Measurements from ENCODE around the gene FMN1.

FMN1 gene

GRCh38 chr15:33108518-33108917 lies 86.0 kb downstream of the FMN1 start:
- Histone ChIP-seq H3K9me3 (ENCODE audit: control insufficient read depth, insufficient read depth, low read length) (no peaks in the 10 kb centered on the region), H3K4me3 (ENCODE audit: low read length) (no peak overlapping the region), H4K20me1 (ENCODE audit: control insufficient read depth, insufficient read depth, low read depth, low read length) (no peaks in the 10 kb centered on the region), H3K9me2 (replicated peaks; ENCODE audit: control insufficient read depth, low read length) (no peaks in the 10 kb centered on the region), H3K27ac (ENCODE audit: low read depth, low read length) (no peak overlapping the region), H3K4me1 (ENCODE audit: control insufficient read depth, low read length) (no peaks in the 10 kb centered on the region), H3F3A (ENCODE audit: control insufficient read depth, insufficient read depth) (no peaks in the 10 kb centered on the region), H3K27me3 (ENCODE audit: control insufficient read depth, low read length) (peaks cover 3% of the 10 kb centered on the region; the same call in 1 of the 2 replicates), H3K36me3 (ENCODE audit: control insufficient read depth, low read length) (no peaks in the 10 kb centered on the region), H3K79me2 (ENCODE audit: control insufficient read depth, low read length) (no peaks in the 10 kb centered on the region), H3K4me2 (ENCODE audit: low read length) (no peak overlapping the region)
- TF ChIP-seq EZH2phosphoT487 (IDR thresholded peaks at IDR 0.05; ENCODE audit: borderline replicate concordance, low read length) = no peak
- TF ChIP-seq, protein P1, sequence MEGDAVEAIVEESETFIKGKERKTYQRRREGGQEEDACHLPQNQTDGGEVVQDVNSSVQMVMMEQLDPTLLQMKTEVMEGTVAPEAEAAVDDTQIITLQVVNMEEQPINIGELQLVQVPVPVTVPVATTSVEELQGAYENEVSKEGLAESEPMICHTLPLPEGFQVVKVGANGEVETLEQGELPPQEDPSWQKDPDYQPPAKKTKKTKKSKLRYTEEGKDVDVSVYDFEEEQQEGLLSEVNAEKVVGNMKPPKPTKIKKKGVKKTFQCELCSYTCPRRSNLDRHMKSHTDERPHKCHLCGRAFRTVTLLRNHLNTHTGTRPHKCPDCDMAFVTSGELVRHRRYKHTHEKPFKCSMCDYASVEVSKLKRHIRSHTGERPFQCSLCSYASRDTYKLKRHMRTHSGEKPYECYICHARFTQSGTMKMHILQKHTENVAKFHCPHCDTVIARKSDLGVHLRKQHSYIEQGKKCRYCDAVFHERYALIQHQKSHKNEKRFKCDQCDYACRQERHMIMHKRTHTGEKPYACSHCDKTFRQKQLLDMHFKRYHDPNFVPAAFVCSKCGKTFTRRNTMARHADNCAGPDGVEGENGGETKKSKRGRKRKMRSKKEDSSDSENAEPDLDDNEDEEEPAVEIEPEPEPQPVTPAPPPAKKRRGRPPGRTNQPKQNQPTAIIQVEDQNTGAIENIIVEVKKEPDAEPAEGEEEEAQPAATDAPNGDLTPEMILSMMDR (IDR thresholded peaks at IDR 0.05; ENCODE audit: low read depth, low read length, poor library complexity, severe bottlenecking) = no peak

GRCh38 chr15:33107950-33108349 lies 86.6 kb downstream of the FMN1 start:
- H3F3A ChIP-seq (ENCODE audit: control insufficient read depth, insufficient read depth) = no peaks in the 10 kb centered on the region
- H3K27ac ChIP-seq (ENCODE audit: low read depth, low read length) = no peak overlapping the region
- no peaks in the 10 kb centered on the region for H3K9me2 ChIP-seq (replicated peaks; ENCODE audit: control insufficient read depth, low read length)
- H3K36me3 ChIP-seq (ENCODE audit: control insufficient read depth, low read length) = no peaks in the 10 kb centered on the region
- H3K79me2 ChIP-seq (ENCODE audit: control insufficient read depth, low read length) = no peaks in the 10 kb centered on the region
- peaks cover 5% of the 10 kb centered on the region; the same call in 1 of the 2 replicates for H3K27me3 ChIP-seq (ENCODE audit: control insufficient read depth, low read length)
- H3K4me1 ChIP-seq (ENCODE audit: control insufficient read depth, low read length) = no peaks in the 10 kb centered on the region
- no peak overlapping the region for H3K4me2 ChIP-seq (ENCODE audit: low read length)
- no peak overlapping the region for H3K4me3 ChIP-seq (ENCODE audit: low read length)
- H4K20me1 ChIP-seq (ENCODE audit: control insufficient read depth, insufficient read depth, low read depth, low read length) = no peaks in the 10 kb centered on the region
- H3K9me3 ChIP-seq (ENCODE audit: control insufficient read depth, insufficient read depth, low read length) = no peaks in the 10 kb centered on the region
- TF ChIP-seq EZH2phosphoT487 (IDR thresholded peaks at IDR 0.05; ENCODE audit: borderline replicate concordance, low read length) = no peak
- TF ChIP-seq, protein P1 (IDR thresholded peaks at IDR 0.05; ENCODE audit: low read depth, low read length, poor library complexity, severe bottlenecking) = no peak

DNA sequence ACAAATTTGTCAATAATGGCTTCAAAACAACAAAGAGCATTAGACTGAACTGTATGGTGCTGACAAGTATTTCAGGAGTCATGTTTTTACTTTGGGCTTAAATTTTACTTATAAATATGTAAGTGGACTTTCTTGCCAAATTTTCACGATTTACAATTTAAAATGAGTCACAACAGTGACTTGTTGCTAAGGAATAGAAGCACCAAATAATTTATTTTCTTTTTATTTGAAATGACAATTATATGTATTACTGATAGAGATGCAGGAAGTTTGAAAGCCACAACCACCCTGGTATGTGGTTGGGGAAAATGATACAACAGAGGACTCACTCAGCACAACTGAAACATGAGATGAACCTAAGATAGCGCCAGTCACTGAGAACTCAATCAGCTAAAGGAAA lies 90.3 kb downstream of the FMN1 start:
- H3K4me2 ChIP-seq (ENCODE audit: low read length) = no peak overlapping the region

More for the DNA sequence above, 90.3 kb downstream of the FMN1 start:
- Histone ChIP-seq H3K4me1 (ENCODE audit: control insufficient read depth, low read length) (no peaks in the 10 kb centered on the region), H3K27me3 (ENCODE audit: control insufficient read depth, low read length) (peaks cover 5% of the 10 kb centered on the region; the same call in 1 of the 2 replicates), H3K27ac (ENCODE audit: low read depth, low read length) (no peak overlapping the region), H4K20me1 (ENCODE audit: control insufficient read depth, insufficient read depth, low read depth, low read length) (no peaks in the 10 kb centered on the region), H3F3A (ENCODE audit: control insufficient read depth, insufficient read depth) (no peaks in the 10 kb centered on the region), H3K9me2 (replicated peaks; ENCODE audit: control insufficient read depth, low read length) (no peaks in the 10 kb centered on the region), H3K9me3 (ENCODE audit: control insufficient read depth, insufficient read depth, low read length) (no peaks in the 10 kb centered on the region), H3K4me3 (ENCODE audit: low read length) (no peak overlapping the region), H3K79me2 (ENCODE audit: control insufficient read depth, low read length) (no peaks in the 10 kb centered on the region), H3K36me3 (ENCODE audit: control insufficient read depth, low read length) (no peaks in the 10 kb centered on the region)
- no peak for TF ChIP-seq EZH2phosphoT487 (IDR thresholded peaks at IDR 0.05; ENCODE audit: borderline replicate concordance, low read length)
- TF ChIP-seq, protein P1 (IDR thresholded peaks at IDR 0.05; ENCODE audit: low read depth, low read length, poor library complexity, severe bottlenecking) = no peak

Measured in DOHH2 (cell line).